IMR-90 (cell line): Measurements from ENCODE around the gene PPP1R12C.

Source experiments
- CEBPB ChIP-seq: IDR thresholded peaks from 2 replicates; pipeline ENCODE4 v1.6.1; 2012; ENCODE audit warnings: low read depth, low read length, improper control_type of control experiment
- CTCF ChIP-seq: conservative IDR thresholded peaks from 2 replicates; pipeline ENCODE4 v1.5.1; 2012; ENCODE audit warnings: mild to moderate bottlenecking, low read depth, low read length, improper control_type of control experiment
- MAZ ChIP-seq: IDR thresholded peaks from 2 replicates; pipeline ENCODE4 v1.6.1; 2012; ENCODE audit warnings: low read depth, mild to moderate bottlenecking, low read length, improper control_type of control experiment, moderate library complexity, borderline replicate concordance
- MXI1 ChIP-seq: IDR thresholded peaks from 2 replicates; pipeline ENCODE4 v1.6.1; 2012; ENCODE audit warnings: low read depth, mild to moderate bottlenecking, low read length, moderate library complexity, borderline replicate concordance
- POLR2A ChIP-seq: IDR thresholded peaks from 2 replicates; pipeline ENCODE4 v1.6.1; 2012; ENCODE audit warnings: mild to moderate bottlenecking, low read depth, low read length
- RAD21 ChIP-seq: IDR thresholded peaks from 2 replicates; pipeline ENCODE4 v1.6.1; 2012; ENCODE audit warnings: low read length, improper control_type of control experiment

GRCh38 chr19:55071913-55072312 lies 45.5 kb downstream of the PPP1R12C start:
- no peak for TF ChIP-seq CEBPB
- TF ChIP-seq MXI1, result no peak
- no peak for TF ChIP-seq CTCF
- TF ChIP-seq POLR2A, result no peak
- no peak for TF ChIP-seq MAZ
- TF ChIP-seq RAD21, result no peak
